HG03342 (cell line): ENCODE results near the gene LCN12.

ENCODE experiments used
- ATAC-seq: cut with Tn5 transposase; IDR thresholded peaks from one replicate; pipeline ENCODE4 v1.9.1; 2021; ENCODE audit warnings: mild to moderate bottlenecking, moderate library complexity; ENCODE audit not compliant: unreplicated experiment

The LCN12 gene, protein sequence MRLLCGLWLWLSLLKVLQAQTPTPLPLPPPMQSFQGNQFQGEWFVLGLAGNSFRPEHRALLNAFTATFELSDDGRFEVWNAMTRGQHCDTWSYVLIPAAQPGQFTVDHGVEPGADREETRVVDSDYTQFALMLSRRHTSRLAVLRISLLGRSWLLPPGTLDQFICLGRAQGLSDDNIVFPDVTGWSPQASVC

GRCh38 chr9:136951541-136952320 is at the start of gene LCN12:
Gene LCN12 (plus strand): TSS chr9:136952273. CDS start chr9:136952328, 55 bp downstream.
- ATAC-seq, result no peak

- ATAC-seq, result no peak
Observed at GRCh38 chr9:136903041-136903554, 49.0 kb upstream of the LCN12 start.

GRCh38 chr9:136906266-136906665 is 45.8 kb upstream of the LCN12 start:
- ATAC-seq, result no peak

DNA sequence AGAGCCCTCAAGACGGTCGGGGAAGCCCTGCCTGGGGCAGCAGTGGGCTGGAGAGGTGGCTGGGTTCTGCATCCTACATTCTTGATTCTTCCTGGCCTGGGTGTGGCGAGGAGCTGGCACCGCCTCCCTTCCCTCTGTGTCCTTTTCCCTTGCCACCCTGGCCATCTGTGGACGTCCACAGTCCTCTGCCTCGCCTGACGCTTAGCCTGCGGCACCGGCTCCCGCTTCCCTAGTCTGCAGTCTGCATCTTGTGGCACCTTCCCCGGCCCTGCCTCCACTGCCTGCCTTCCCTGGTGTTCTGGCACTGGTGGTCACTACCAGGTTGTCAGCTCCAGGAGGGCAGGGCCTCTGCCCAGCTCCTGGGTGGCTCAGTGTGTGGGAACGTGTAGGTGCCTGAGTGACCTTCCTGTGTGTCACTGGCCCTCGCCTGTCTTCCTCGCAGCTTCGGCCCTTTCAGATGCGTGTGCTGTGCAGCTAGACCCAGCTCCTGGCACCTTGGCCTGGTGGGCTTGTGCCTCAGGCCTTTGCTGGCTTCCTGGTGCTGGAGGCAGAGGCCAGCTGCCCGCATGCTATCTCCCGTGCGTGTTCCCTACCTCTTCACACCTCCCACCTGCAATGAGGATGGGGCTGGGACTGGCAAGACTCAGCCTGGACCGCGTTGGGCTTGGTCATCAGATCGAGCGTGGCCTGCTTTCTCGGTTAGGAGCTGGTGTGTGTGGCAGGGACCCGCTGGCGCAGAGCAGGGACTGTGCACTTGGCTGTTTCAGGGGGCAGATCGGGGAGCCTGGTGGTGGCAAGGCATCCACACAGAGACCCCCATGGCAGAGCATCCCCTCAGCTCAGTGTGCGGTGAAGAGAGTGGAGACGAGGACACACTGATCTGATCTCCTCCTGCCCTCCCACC is 44.8 kb upstream of the LCN12 start:
- no peak for ATAC-seq

- no peak for ATAC-seq
Observed at GRCh38 chr9:136910197-136910900, 41.7 kb upstream of the LCN12 start.

- no peak for ATAC-seq
Observed at GRCh38 chr9:136910901-136911245, 41.2 kb upstream of the LCN12 start.

DNA sequence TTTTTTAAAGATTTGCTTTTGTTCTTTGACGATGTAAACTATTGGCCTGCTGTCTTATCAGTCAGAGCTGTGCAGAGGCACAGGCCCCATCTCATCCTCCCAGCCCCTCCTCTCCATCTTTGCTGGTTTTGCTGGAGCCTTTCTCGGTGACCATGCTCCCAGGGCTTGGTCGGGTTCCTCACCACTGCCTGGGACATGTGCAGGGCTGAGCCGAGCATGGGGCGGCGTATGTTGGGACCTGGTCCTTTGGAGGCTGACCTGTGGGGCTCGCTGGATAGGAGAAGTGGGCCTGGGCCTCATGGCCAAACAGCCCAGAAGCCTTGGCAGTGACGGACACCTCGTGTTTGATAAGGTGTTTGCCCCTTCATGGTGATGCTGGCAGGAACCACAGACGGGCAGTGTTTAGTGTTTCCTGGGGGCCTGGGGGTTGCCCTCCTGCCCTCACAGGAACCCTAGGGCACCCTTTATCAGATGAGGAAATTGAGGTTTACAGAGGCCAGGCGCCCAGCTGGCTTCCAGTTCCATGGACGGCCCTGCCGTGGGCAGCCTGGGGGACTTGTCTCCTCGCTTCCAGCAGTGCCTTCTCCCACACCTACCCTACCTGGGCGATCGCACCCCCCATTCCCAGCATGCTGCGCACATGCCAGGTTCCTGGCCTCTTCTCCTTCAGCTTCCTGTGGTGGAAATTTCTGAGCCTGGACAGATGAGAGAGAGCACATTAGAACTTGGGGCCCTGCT is 38.2 kb upstream of the LCN12 start:
- no peak for ATAC-seq

DNA sequence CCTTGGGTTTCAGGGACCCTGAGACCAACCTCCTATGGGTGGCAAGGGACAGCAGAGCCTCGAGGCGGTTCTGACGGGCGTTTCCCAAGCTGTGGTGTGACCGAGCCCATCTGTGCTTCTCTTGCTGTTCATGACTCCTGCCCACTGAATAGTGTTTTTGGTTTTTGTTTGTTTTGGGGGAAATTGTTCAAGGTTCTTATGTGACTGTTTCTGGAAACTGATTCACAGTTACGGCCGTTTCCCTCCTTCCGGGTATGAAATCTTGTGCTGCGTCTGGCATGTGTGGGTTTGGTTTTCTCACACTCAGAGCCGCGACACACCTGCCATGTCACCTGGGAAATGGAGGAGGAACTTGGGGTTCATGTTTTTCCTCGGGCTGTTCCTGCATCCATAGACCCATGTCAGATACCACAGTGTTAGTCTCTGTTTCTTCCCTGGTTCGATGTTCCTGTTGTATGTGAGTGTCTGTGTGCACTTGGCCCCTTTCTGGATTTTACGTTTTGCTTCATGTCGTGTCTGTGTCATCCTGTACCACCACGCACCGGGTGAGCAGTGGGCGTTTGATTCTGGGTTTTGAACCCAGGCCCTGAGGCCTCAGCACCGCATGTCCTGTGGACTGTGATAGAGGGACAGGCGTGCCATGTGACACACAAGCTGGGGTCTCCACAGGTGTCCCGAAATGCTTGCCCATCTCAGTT is 36.3 kb upstream of the LCN12 start:
- ATAC-seq, result no peak

DNA sequence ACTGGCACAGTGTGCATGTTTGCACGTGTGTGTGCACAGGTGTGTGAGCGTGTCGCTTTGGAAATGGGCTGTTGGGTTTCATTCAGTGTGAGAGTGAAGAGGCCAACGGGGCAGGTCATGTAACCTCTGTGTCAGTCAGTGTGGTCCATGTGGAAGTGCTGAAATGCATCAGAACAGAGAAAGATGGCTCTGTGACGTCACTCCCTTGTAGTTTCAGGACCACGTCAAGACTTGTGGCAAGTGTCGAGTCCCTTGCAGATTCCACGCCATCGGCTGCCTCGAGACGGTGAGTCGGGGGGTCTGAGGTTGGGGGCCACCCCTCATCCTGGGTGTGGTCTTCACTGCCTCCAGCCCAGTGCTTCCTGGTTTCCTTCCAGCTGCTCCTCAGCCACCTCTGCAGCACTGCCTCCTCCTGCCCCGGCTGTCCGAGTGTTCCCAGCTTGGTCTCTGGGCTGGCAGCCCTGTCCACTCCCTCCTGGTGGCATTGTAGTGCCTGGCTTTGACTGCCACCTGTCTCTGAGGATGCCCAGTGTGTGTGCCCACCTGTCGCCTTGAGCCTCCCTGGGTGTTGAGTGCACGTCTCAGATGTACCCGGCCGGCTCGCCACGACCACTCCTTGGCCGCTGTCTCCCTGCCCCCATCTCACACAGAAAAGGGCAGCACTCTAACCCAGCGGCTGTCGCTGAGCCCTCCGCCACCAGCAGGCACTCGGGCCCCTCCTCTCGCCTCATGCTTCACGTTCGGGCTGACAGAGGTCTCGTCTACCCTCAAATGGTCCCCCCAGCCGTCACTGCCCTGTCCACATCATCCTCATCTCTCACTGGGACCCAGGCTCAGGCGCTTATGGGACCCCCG is 35.5 kb upstream of the LCN12 start:
- ATAC-seq, result no peak

GRCh38 chr9:136917902-136918301 is 34.2 kb upstream of the LCN12 start:
- no peak for ATAC-seq

DNA sequence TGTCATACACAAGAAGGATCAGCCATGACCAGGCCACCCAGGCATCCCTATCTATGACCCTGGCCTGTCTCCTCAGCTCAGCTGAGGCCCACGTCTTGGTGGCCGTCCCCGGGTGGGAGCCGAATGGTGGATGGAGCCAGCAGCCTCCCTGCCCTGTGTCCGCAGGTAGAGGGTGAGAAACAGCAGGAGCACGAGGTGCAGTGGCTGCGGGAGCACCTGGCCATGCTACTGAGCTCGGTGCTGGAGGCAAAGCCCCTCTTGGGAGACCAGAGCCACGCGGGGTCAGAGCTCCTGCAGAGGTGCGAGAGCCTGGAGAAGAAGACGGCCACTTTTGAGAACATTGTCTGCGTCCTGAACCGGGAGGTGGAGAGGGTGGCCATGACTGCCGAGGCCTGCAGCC is 32.0 kb upstream of the LCN12 start:
- ATAC-seq, result no peak

DNA sequence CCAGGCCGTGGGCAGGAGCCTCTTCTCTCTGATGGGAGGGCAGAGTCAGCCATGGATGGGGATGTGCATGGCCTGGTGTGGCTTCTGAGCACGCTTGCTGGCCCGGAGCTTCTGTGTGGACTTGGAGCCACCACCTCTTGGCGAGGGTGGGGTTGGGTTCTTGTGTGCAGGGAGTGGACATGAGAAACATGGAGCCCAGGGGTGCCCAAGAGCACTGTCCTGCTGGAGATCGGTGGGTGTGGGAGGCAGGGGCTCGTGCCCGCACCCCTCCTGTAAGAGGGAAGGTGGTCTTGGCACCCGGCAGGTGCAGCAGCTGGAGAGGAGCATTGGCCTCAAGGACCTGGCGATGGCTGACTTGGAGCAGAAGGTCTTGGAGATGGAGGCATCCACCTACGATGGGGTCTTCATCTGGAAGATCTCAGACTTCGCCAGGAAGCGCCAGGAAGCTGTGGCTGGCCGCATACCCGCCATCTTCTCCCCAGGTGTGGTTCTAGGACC is 31.3 kb upstream of the LCN12 start:
- ATAC-seq, result no peak

- ATAC-seq, result no peak
Observed at GRCh38 chr9:136921307-136921706, 30.8 kb upstream of the LCN12 start.

DNA sequence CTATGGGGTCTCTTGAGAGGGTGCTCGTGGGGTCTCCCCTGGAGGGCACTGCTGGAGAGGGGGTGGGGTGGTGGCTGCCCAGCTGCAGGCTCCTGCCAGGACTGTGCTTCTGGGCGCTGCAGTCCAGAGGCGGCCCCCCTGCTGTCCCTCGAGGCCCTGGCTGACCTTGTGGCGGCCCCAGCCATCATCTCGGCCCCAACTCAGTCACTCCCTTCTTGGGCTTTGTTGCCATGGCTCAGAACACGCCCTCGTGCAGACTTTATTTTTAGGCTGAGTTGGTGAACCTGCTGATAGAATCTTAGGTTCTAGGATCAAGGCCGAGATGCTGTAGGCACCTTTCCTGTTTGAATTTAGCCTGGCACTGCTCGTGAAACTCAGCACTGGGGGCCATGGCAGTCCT is 30.4 kb upstream of the LCN12 start:
- ATAC-seq, result no peak

GRCh38 chr9:136922540-136922939 is 29.5 kb upstream of the LCN12 start:
- no peak for ATAC-seq

DNA sequence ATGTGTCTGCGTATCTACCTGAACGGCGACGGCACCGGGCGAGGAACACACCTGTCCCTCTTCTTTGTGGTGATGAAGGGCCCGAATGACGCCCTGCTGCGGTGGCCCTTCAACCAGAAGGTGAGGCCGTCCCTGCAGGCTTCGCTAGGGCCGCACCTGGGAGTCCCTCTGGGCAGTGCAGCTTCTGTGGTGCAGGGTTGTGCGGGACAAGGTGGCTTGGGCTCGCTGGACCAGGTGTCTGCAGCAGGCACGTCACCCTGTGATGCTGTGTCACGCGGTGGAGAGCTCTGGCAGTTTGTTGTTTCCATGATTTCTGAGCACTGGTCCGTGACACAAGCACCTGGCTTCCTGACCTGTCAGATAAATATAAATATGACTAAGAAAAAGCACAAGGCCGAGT is 28.2 kb upstream of the LCN12 start:
- no peak for ATAC-seq

DNA sequence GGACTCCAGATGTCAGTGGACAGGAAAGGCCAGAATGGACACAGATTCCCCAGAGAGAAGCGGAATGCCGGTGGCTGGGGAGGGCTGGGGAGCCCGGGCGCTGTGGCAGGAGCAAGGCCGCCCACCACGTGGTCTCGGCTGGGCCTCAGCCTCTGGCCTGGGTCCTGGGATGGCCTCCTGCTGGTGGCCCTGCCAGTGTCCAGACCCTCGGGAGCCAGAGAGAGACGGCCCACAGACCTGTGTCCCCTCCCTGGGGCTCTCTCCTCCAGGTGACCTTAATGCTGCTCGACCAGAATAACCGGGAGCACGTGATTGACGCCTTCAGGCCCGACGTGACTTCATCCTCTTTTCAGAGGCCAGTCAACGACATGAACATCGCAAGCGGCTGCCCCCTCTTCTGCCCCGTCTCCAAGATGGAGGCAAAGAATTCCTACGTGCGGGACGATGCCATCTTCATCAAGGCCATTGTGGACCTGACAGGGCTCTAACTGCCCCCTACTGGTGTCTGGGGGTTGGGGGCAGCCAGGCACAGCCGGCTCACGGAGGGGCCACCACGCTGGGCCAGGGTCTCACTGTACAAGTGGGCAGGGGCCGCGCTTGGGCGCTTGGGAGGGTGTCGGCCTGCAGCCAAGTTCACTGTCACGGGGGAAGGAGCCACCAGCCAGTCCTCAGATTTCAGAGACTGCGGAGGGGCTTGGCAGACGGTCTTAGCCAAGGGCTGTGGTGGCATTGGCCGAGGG is 26.5 kb upstream of the LCN12 start:
- ATAC-seq, result no peak
